ENCODE measurements around the gene LRRC17. TPM values are rescaled to one million over a fixed set of nuclear protein-coding genes. Genes with fewer than 3 reads are reported as not detected.
A peak's percentile ranks its signal among the peaks of the same experiment; 100 is the strongest.

LRRC17 gene
- total RNA-seq, 1 donor from 2014 or later, result 38.0 TPM

DNA sequence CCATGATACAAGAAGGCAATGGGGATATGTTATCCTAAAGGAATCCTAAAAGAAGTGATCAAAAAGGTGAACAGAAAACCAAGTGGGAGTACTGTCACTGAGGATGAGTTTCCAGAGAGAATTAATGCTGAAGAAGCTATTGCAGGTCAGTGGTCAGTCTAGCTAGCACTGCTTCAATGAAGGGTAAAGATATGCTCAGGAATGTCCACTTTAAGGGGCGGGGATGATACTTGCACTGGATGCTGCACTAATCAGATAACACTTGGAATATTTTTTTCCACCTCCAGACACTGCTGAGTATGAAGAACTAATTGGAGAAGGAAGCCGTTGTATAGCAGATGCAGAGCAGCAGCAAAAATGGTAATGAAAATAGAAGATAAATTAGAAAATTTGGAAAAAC, 75.3 kb downstream of the LRRC17 start:
- no peak for DNase-seq

- DNase-seq, result no peak
Observed at GRCh38 chr7:102988631-102989560, 76.1 kb downstream of the LRRC17 start.

- DNase-seq, result no peak
Observed at GRCh38 chr7:102990642-102991041, 77.8 kb downstream of the LRRC17 start.

DNA sequence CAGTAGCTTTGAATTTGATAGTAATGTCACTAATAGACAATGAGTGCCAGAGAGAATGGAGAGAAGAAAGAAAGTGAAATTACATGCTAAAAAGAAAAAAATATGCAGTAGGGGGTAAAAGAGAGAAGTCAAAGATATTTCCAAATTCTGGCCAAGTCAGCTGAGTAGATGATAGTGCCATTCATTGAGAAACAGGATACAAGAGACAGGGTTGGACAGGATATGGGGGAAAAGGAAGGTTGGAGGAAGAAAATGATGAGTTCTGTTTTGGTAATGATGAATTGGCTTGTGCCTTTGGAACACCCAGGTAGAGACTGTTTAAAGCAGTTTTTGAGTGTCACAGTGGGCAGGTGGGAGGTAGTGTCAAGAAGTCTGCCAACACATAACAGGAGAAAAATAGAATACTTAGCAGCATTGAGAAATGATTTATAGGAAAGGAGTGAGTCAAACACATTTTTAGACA, 78.3 kb downstream of the LRRC17 start:
- no peak for DNase-seq

- peak; percentile 28 for DNase-seq
Observed at GRCh38 chr7:102991540-102992214, 78.9 kb downstream of the LRRC17 start.

DNA sequence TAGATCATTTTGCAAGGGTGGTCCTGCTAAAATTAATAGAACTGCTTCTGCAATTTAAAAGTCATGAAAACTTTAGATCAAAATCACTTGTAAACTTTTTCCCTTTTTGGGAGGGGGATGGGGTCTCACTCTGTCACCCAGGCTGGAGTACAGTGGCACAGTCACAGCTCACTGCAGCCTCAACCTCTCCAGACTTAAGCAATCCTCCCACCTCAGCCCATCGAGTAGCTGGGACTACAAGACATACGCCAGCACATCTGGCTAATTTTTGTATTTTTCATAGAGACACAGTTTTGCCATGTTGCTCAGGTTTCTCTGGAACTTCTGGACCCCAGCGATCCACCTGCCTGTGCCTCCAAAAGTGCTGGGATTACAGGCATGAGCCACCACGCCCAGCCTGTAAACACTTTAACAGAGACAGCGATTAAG, 79.7 kb downstream of the LRRC17 start:
- no peak for DNase-seq

GRCh38 chr7:102992938-102993717, 80.3 kb downstream of the LRRC17 start:
- peak; percentile 78 for DNase-seq

DNA sequence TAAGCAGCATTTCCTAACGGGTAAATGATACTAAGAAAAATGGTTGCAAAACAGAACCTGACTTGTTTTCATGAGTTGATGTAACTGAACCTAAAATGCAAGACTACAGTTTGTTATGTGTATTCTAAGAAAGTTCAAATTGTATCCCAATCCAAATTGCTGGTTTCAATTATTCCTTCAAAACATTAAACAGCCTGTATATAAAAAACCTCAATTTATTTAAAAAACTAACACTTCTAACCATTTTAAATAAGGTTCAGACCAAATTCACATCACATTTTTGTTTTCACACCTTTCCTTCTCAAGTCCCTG, 80.9 kb downstream of the LRRC17 start:
- no peak for DNase-seq

DNA sequence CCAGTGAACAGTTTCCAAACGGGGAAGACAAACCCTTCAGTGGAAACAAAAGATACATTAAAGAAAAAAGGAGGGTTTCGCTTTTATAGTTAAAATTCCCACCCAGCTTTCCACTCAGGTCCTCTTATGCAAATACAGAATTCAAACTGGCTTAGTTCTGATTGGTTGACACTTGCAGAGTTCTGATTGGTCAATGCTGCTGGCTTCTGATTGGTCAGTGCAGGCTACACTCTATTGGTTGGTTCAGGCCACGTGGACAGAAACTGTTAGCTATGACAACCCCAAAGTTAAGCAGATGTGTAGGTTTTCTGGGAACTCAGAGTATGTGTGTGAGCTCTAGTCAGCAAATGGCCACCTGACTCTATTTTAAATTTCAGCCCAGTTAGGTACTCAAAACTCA, 81.8 kb downstream of the LRRC17 start:
- DNase-seq, result no peak

Other genes with a start within 250 kb of the LRRC17 start
- 6.9 TPM for gene POLR2J2, start 241.3 kb upstream of the LRRC17 start, total RNA-seq
- gene FAM185A, start 164.0 kb upstream of the LRRC17 start, total RNA-seq, result 16.3 TPM
- 1.3 TPM for gene FBXL13, start 161.8 kb downstream of the LRRC17 start, total RNA-seq
- gene ARMC10, start 162.1 kb downstream of the LRRC17 start, total RNA-seq, result 28.8 TPM
- gene NAPEPLD, start 236.1 kb downstream of the LRRC17 start, total RNA-seq, result 22.4 TPM

All from tongue (tissue), 2 donors.